GM18858 (cell line): ENCODE results near the gene ITPK1.
"Not testable (repeated sequence)": the region's sequence is repeated elsewhere in the genome, so short reads cannot be mapped to it uniquely, and the experiment has no call there.

Source experiments
- ATAC-seq: cut with Tn5 transposase; IDR thresholded peaks from one replicate; pipeline ENCODE4 v1.9.1; 2021; ENCODE audit not compliant: unreplicated experiment

Gene ITPK1

DNA sequence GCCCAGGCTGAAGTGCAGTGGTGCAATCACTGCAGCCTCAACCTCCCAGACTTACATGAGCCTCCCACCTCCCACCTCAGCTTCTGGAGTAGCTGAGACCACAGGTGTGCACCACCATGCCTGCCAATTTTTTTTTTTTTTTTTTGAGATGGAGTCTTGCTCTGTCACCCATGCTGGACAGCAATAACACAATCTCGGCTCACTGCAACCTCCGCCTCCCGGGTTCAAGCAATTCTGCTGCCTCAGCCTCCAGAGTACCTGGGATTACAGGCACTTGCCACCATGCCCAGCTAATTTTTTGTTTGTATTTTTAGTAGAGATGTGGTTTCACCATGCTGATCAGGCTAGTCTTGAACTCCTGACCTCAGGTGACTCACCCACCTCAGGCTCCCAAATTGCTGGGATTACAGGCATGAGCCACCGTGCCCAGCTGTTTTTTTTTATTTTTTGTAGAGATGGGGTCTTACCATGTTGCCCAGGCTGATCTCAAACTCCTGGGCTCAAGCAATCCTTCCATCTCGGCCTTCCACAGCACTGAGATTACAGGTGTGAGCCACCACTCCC lies 15.6 kb upstream of the ITPK1 start:
- not testable (repeated sequence) for ATAC-seq

DNA sequence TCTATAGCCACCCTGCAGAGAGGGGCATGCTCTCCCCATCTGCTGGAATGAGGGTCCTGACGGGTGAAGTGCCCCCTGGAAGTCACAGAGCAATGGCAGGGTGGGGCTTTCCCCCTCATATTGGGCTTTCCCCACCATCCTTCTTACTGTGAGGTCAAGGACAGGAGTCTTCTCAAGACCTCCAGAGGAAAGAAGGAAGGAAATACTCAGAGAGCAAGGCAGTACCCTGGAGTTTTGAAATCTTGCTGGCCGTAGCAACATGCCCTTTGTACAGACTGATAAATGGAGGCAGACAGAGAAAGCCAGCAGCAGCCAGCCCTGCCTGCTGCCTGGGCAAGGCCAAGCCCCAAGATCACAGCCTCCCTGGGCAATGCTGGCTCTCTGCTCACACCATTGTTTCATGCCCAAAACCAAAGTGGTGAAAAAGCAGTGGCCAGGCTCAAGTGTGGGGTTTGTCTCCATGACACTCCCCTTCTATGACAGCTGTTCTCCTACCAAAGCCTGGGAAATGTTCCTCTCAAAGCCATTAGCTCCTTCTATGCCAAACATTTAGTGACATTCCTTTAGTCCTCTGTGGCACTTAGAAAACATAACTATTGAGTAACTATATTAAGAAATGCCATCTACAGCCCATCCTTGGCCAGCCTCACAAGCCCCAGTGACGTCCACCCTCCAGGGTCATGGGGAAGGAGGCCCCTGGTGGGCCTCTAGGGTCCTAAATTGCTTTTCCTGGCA lies 13.2 kb upstream of the ITPK1 start:
- no peak for ATAC-seq

- ATAC-seq, result no peak
Observed at GRCh38 chr14:93126111-93126510, 10.4 kb upstream of the ITPK1 start.

GRCh38 chr14:93122826-93123225 lies 7.1 kb upstream of the ITPK1 start:
- no peak for ATAC-seq

GRCh38 chr14:93121030-93121834 lies 5.5 kb upstream of the ITPK1 start:
- no peak for ATAC-seq

GRCh38 chr14:93120517-93120916 lies 4.8 kb upstream of the ITPK1 start:
- no peak for ATAC-seq

DNA sequence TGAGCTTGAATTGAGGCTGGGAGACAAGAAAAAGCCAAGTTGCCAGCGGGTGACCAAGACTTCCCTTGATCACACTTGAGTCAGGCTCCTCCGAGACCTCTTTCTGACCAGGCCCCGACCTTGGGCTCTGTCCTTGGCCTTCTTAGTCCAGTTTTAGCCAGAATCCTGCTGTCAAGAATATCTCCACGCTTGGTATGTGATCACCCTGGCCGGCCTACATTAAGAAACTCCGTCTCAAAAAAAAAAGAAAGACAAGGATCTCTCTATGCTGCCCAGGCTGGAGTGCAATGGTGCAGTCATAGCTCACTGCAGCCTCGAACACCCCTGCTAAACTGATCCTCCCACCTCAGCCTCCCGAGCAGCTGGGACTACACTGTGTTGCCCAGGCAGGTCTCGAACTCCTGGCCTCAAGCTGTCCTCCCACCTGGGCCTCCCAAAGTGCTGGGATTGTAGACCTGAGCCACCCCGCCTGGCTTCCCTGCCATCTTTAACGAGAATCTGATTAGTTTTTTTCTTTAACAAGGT lies 1.0 kb upstream of the ITPK1 start:
- no peak for ATAC-seq

DNA sequence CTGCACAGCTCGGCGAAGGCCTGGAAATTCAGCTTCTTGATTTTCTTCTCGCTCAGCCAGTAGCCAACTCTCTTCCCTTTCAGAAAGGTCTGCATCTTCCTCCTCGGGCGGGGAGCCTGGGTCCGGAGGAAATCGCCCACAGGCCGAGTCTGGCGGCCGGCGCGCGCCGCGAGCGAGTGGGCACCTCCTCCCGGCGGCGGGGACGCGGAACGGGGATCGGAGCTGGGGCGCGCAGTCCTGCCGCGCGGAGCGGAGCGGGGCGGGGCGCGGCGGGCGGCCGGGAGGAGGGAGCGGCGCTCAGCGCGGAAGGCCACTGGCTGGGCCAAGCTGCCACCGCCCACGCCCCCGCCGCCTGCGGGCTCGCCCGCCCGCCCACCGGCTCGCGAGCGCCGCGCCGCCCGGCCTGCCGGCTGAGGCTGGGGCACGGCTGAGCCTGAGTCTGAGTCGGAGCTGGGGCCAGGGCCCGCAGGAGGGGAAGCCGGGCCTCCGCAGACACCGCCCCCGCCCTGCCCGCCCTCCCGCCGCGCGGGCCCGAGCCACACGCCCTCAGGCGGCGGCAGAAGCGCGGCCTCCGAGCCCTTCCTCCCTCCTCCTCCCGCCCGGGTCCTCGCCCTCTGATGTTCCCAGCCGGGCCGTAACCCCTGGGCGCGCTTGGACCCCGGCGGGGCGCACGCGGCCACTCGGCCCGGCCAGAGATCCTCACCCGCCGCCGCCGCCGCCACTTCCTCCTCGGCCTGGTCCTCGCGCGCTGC lies 480 bp downstream of the ITPK1 start:
- peak; percentile 67 for ATAC-seq

- no peak for ATAC-seq
Observed at GRCh38 chr14:93114713-93115068, 1.0 kb downstream of the ITPK1 start.

GRCh38 chr14:93114068-93114710 lies 1.5 kb downstream of the ITPK1 start:
- ATAC-seq, result no peak

- no peak for ATAC-seq
Observed at GRCh38 chr14:93113678-93114067, 2.1 kb downstream of the ITPK1 start.

- ATAC-seq, result no peak
Observed at GRCh38 chr14:93112891-93113677, 2.6 kb downstream of the ITPK1 start.

DNA sequence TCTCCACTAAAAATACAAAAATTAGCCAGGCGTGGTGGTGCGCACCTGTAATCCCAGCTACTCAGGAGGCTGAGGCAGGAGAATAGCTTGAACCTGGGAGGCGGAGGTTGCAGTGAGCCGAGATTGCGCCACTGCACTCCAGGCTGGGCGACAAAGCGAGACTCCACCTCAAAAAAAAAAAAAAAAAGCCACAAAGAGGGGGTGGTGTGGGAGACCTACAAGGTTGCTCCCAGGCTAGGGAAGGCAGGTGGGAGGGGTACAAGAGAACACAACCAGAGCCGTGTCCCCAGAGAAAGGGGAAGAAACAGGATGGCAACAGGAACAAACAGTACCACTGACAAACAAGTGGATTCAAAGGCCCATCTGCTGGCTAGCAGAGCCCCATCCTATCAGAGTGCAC lies 4.2 kb downstream of the ITPK1 start:
- ATAC-seq, result not testable (repeated sequence)

GRCh38 chr14:93110856-93111419 lies 4.8 kb downstream of the ITPK1 start:
- ATAC-seq, result no peak

DNA sequence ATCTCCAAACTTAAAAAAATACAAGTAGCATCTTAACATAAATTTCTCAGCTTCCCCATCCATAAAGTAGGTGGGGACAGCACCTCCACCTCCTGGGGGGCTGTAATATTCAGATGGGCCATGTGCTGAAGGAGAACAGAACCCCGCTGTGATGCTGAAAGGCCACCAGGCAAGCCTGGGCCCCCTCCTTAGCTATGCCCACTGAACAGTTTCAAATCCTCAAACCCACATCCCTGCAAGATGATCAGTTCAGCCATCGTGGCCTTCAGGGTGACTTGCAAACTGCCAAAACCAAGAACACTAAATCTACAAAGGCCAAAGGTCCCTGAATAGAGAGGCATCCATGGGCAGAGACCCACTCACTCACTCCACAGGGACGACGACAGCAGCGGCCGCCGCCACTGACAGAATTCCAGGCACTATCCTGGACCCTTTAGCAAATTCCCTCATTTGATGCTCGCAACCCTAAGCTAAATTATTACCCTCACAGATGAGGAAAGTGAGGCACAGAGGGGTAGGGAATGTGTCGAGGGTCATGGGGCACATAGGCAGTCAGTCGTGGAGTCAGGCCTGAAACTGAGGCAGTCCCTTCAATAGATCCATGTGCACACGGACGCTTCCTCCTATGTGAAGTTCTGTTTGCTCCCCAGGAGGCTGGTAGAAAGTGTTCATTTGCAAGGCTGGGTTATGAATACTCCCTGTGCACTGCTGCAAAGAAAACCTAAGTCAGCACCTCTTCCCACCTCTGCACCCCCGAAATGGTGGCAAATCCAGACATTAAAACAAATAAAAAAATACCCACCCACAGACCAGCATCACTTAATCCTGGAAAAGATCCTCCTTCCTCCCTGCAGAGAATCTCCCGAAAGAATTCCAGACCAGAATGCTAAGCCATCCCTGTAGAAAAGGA lies 5.9 kb downstream of the ITPK1 start:
- ATAC-seq, result no peak

DNA sequence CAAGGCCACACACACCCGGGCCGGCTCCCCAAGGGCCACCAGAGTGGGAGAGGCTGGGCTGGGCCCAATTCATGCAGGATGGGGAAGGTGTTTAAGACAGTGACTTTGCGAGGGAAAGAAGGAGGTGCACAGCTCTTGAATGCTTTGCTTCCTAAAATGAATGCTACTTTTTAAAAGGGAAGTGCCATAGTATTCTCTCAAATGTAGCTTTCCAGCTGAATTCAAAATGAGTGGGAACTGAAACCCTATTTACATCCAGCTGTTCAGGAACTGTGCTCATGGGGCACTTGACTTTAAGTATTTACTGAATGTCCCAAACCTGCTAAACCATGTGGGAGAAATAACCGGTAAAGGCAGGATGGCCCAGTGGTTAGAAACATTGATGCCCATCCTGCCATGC lies 7.6 kb downstream of the ITPK1 start:
- no peak for ATAC-seq

DNA sequence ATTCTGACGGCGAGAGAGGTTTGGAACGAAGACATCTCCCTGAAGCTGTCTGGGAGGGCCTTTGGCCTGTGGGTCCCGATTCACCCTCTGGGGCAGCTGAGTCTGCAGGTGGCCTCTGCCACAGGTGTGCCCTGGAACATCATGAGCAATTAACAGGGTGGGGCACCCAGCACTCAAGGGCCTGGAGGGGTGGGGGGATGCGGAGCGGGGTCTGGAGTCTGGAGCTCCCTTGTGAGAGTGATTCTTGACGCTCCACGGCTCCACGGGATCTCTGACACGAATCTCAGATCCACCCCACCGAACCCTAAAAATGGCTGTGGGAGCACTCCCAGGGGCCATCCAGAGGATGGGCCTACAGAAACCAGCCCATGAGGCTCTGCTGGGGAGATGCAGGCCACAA lies 8.3 kb downstream of the ITPK1 start:
- no peak for ATAC-seq

- no peak for ATAC-seq
Observed at GRCh38 chr14:93106541-93107156, 9.1 kb downstream of the ITPK1 start.
